Mucosa of gallbladder (tissue), 1 donor: ENCODE results near the gene SRL. TPM values are rescaled to one million over a fixed set of nuclear protein-coding genes. Genes with fewer than 3 reads are reported as not detected.
"Not testable (repeated sequence)": the region's sequence is repeated elsewhere in the genome, so short reads cannot be mapped to it uniquely, and the experiment has no call there.

ENCODE experiments used
- DNase-seq: peaks from one replicate; pipeline ENCODE4 v3.0.0-alpha.2; 2020; ENCODE audit warnings: low spot score
- total RNA-seq: library from RNA; stranded (reverse); gene quantifications from one replicate; pipeline ENCODE4 v1.2.1, GENCODE V29; 2021
- donor health status: DM: no; HTN: no; CAD: no.

Gene SRL
- total RNA-seq, 1 donor from 2014 or later = 1.4 TPM

- DNase-seq = no peak
These were observed 81.0 kb downstream of the SRL start for GRCh38 chr16:4160658-4161430.

DNA sequence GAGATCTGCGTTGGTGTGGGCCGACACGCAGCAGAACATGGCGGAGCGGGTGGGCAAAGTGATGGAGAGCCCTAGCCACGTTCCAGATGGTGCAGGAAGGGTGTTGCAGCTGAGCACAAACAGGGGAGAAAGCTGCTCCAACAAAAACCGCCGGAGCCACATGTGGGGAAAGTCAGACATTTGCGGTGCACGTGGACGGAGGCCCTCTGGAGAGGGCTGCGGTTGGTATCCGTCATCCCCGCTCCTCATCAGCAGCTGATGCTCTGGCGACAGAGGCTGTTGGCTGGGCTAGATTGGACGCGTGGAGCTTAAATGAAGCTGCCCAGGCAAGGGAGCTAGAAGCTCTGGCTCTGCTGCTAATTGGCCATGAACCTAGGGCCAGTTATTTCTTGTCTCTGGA lies 82.2 kb downstream of the SRL start:
- DNase-seq = no peak

- no peak for DNase-seq
These were observed 83.5 kb downstream of the SRL start for GRCh38 chr16:4158143-4159093.

DNA sequence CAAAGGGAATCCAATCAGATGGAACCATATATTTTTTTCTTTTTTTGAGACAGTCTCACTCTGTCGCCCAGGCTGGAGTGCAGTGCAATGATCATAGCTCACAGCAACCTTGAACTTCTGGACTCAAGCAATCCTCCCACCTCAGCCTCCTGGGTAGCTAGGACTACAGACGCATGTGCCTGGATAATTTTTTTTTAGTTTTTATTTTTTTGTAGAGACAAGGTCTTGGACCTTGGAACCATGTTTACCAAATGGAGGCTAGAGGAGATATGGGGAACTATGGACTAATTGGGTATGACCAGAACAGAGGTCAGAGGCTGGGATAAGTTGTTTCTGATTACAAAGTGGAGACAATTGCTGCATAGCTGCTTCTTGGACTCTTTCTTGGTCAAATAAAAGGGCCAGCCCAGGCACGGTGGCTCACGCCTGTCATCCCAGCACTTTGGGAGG lies 84.5 kb downstream of the SRL start:
- DNase-seq = no peak

DNA sequence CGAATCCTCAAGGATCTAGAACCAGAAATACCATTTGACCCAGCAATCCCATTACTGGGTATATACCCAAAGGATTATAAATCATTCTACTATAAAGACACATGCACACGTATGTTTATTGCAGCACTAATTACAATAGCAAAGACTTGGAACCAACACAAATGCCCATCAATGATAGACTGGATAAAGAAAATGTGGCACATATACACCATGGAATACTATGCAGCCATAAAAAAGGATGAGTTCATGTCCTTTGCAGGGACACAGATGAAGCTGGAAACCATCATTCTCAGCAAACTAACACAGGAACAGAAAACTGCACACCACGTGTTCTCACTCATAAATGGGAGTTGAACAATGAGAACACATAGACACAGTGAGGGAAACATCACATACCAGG lies 85.4 kb downstream of the SRL start:
- DNase-seq = not testable (repeated sequence)

DNA sequence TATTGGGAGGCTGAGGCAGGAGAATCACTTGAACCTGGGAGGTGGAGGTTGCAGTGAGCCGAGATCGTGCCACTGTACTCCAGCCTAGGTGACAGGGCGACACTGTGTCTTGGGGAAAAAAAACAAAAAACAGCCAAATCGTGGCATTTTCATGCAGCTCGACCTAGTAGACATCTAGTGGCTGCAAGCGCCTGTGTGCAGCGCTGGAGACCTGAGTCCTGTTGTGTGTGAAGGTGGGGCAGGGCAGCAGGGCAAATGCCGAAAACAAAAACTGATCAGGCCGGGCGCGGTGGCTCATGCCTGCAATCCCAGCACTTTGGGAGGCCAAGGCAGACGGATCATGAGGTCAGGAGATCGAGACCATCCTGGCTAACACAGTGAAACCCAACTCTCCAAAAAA lies 88.5 kb downstream of the SRL start:
- DNase-seq = not testable (repeated sequence)

DNA sequence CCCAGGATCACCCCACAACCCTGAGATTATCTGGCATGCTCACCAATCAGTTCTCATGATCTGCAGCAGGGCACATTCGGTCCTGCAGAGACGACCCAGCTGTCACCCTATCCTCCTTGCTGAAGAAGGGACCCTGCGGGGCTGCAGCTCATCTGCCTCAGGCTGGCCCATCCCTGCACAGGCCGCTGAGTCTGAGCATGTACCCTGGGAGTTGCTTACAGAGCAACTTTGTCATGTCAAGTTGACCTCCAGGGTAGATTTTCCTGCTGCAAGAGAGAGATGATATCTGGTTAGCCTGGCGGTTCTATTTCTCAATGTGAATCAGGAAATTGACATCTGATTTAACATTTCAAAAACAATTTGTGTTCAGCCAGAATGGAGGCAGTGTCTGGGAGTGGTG lies 89.6 kb downstream of the SRL start:
- no peak for DNase-seq

- no peak for DNase-seq
These were observed 94.6 kb downstream of the SRL start for GRCh38 chr16:4147236-4147635.

GRCh38 chr16:4142268-4142667 lies 99.6 kb downstream of the SRL start:
- DNase-seq = no peak

DNA sequence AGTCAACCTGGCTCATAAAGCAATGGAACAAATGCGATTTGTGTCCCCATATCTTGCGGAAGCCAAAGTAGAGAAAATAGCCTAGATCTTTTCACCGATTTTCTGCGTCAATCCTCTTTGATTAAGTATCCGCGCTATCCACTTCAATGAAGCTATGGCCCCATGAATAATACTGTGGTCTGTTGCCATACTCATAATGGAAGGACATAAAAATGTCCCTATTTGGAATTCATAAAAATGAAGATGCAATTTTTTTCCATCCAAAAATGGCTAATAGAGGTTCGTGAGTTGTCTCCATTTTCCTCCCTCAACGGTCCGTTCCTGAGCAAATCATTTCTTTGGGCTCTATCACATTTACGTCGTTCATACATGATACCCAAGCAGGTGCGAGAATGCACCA lies 100.3 kb downstream of the SRL start:
- no peak for DNase-seq

GRCh38 chr16:4140652-4141051 lies 101.2 kb downstream of the SRL start:
- DNase-seq = no peak

DNA sequence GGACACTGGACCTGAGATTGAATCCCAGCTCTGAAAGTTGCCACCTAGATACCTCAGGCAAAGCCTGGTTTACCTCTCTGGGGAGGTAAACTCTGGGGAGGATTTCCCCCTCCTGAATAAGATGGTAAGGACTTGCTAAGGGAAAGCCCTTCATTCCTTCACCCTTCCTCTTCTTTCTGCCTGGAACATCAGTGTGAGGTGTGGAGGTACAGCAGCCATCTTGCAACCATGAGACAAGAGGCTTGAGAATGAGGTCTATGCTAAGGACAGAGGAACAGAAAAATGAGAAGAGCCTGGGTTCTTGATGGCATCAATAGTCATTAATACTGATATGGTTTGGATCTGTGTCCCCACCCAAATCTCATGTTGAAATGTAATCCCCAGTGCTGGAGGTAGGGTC lies 101.9 kb downstream of the SRL start:
- DNase-seq = no peak

Other genes with a start within 250 kb of the SRL start
- gene ADCY9, start 125.6 kb downstream of the SRL start, total RNA-seq = 34.6 TPM
- gene TFAP4, start 30.9 kb upstream of the SRL start, total RNA-seq = 12.1 TPM
- 22.2 TPM for gene GLIS2, start 74.0 kb upstream of the SRL start, total RNA-seq
- 27.5 TPM for gene PAM16, start 109.2 kb upstream of the SRL start, total RNA-seq
- gene VASN, start 129.8 kb upstream of the SRL start, total RNA-seq = 31.5 TPM
- 58.3 TPM for gene CORO7, start 174.5 kb upstream of the SRL start, total RNA-seq
- gene DNAJA3, start 183.8 kb upstream of the SRL start, total RNA-seq = 41.0 TPM
- 58.9 TPM for gene NMRAL1, start 232.5 kb upstream of the SRL start, total RNA-seq
- gene HMOX2, start 234.3 kb upstream of the SRL start, total RNA-seq = 85.2 TPM